NCI-H345 treated with DMSO at 0.1 percent for 48 hours (cell line): Measurements from ENCODE around the gene PIGZ.

Source experiments
- DNase-seq: peaks from one replicate; lab custom pipeline; 2025; ENCODE audit not compliant: unreplicated experiment; lab: John Stamatoyannopoulos, UW

The PIGZ gene

GRCh38 chr3:196927571-196928453 is 40.8 kb downstream of the PIGZ start:
- DNase-seq: no peak

- DNase-seq: no peak
Measured at GRCh38 chr3:196920733-196921132, 47.9 kb downstream of the PIGZ start.

- DNase-seq: no peak
Measured at GRCh38 chr3:196918968-196919367, 49.7 kb downstream of the PIGZ start.

GRCh38 chr3:196916995-196917394 is 51.6 kb downstream of the PIGZ start:
- no peak for DNase-seq

- no peak for DNase-seq
Measured at GRCh38 chr3:196916221-196916620, 52.4 kb downstream of the PIGZ start.

GRCh38 chr3:196915375-196915774 is 53.3 kb downstream of the PIGZ start:
- DNase-seq: no peak

GRCh38 chr3:196914866-196915265 is 53.8 kb downstream of the PIGZ start:
- DNase-seq: no peak

GRCh38 chr3:196903740-196904139 is 64.9 kb downstream of the PIGZ start:
- no peak for DNase-seq

GRCh38 chr3:196902296-196902695 is 66.3 kb downstream of the PIGZ start:
- DNase-seq: no peak

GRCh38 chr3:196901768-196902167 is 66.9 kb downstream of the PIGZ start:
- DNase-seq: no peak
